Embryonic facial prominence (tissue), 1 donor: ENCODE results near the gene ERICH6B.

Experiments used
- DNase-seq: peaks from one replicate; pipeline ENCODE4 v3.0.0-alpha.2; 2016; ENCODE audit errors: extremely low spot score

ERICH6B gene

DNA sequence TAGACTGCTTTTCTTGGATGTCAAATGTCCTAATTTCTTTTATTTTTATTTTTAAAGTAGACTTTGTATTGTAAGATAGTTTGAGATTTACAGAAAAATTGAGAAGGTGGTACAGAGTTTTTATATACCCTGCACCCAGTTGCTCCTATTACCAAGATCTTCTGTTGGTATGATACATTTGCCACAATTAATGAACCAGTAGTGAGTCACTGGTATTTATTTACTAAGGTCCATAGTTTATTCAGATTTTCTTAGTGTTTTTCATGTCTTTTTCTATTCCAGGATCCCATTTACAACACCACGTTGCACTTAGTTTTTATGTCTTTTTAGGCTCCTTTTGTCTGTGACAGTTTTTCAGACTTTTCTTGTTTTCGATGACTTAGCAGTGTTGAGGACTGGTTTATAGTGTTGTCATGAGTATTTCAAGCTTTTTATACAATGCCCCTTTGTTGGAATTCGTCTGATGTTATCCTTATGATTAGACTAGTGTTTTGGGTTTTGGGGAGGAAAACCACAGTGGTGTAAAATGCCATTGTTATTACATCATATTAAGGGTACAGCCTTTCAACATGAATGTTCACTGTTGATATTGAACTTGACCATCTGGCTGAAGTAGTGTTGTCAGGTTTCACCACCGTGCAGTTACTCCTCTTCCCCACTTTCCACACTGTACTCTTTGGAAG lies 114.9 kb downstream of the ERICH6B start:
- DNase-seq, result no peak

GRCh38 chr13:45496942-45497341 lies 118.6 kb downstream of the ERICH6B start:
- DNase-seq, result no peak

GRCh38 chr13:45492538-45492937 lies 123.0 kb downstream of the ERICH6B start:
- DNase-seq, result no peak
